H1 (cell line): Measurements from ENCODE around the gene TIGIT. TPM values are rescaled to one million over a fixed set of nuclear protein-coding genes. Genes with fewer than 3 reads are reported as not detected.

Experiments used
- CTCF ChIA-PET: fragments of 300-600 bp; sonication (Branson Sonifier 250); formaldehyde crosslinking; loops from one replicate; lab custom pipeline; 2021; ENCODE audit not compliant: partially characterized antibody; lab: Charles Lee
- POLR2A ChIA-PET: fragments of 300-600 bp; sonication (Branson Sonifier 250); formaldehyde crosslinking; loops from one replicate; lab custom pipeline; 2021; ENCODE audit warnings: inconsistent platforms; ENCODE audit not compliant: partially characterized antibody; lab: Charles Lee
- DNase-seq, 2 experiments: peaks; one replicate each; pipeline versions ENCODE4 v3.0.0 to v3.0.0-alpha.2; 2010 to 2022; ENCODE audit warnings: low spot score in 2 of 2, low read depth in 1 of 2, mixed read lengths in 1 of 2
- FAIRE-seq: peaks from 2 replicates; lab custom pipeline; 2011; peaks lifted over from hg19 to GRCh38; lab: Jason Lieb, UNC
- H2AFZ ChIP-seq: 2 replicates; pipeline ENCODE4 v1.8.1; 2012; ENCODE audit warnings: low read length, inconsistent platforms
- H2AK5ac ChIP-seq: 2 replicates; pipeline ENCODE4 v1.6.1; 2013; ENCODE audit warnings: low read depth, low read length
- H2BK120ac ChIP-seq: replicated peaks from 2 replicates; pipeline ENCODE3; 2013; ENCODE audit warnings: low read depth, low read length, inconsistent platforms
- H2BK12ac ChIP-seq: 2 replicates; pipeline ENCODE4 v1.6.1; 2013; ENCODE audit warnings: low read depth, low read length
- H2BK15ac ChIP-seq: 2 replicates; pipeline ENCODE4 v1.6.1; 2013; ENCODE audit warnings: low read length
- H2BK20ac ChIP-seq: 2 replicates; pipeline ENCODE4 v1.6.1; 2013; ENCODE audit warnings: low read length
- H2BK5ac ChIP-seq: 2 replicates; pipeline ENCODE4 v1.6.1; 2013; ENCODE audit warnings: low read depth, low read length
- H3K14ac ChIP-seq: 2 replicates; pipeline ENCODE4 v1.6.1; 2013; ENCODE audit warnings: inconsistent platforms; ENCODE audit not compliant: insufficient read length
- H3K18ac ChIP-seq: 2 replicates; pipeline ENCODE4 v1.6.1; 2013; ENCODE audit warnings: low read length; ENCODE audit errors: extremely low read depth
- H3K23ac ChIP-seq: 2 replicates; pipeline ENCODE4 v1.6.1; 2013; ENCODE audit warnings: inconsistent platforms; ENCODE audit not compliant: insufficient read length
- H3K23me2 ChIP-seq: 2 replicates; pipeline ENCODE4 v1.6.1; 2013; ENCODE audit warnings: low read depth, low read length
- H3K27ac ChIP-seq: 2 replicates; pipeline ENCODE4 v1.6.1; 2011; ENCODE audit warnings: low read depth, low read length, inconsistent platforms
- H3K27me3 ChIP-seq, 4 experiments: replicated peaks in 1 of 4; 1 replicate in 1 of 4; 2 replicates in 3 of 4; pipeline versions ENCODE4 v1.6.1 to v1.8.1; 2011 to 2013; ENCODE audit warnings: low read length in 3 of 4, mild to moderate bottlenecking in 3 of 4, inconsistent platforms in 2 of 4, mixed read lengths in 2 of 4, moderate library complexity in 1 of 4; ENCODE audit not compliant: control insufficient read depth in 3 of 4, insufficient read depth in 3 of 4; ENCODE audit errors: extremely low read depth in 1 of 4
- H3K36me3 ChIP-seq, 4 experiments: 2 replicates each; pipeline versions ENCODE4 v1.6.1 to v1.8.1; 2011 to 2013; ENCODE audit warnings: mild to moderate bottlenecking in 4 of 4, low read length in 3 of 4, moderate library complexity in 2 of 4, control low read depth in 1 of 4, inconsistent platforms in 1 of 4; ENCODE audit not compliant: insufficient read depth in 4 of 4, control insufficient read depth in 2 of 4
- H3K4ac ChIP-seq: replicated peaks from 2 replicates; pipeline ENCODE3; 2013; ENCODE audit warnings: low read length, low read depth, mixed read lengths, inconsistent platforms; ENCODE audit not compliant: insufficient read length
- H3K4me1 ChIP-seq, 4 experiments: replicated peaks in 1 of 4; 1 replicate in 1 of 4; 2 replicates in 3 of 4; pipeline versions ENCODE4 v1.6.1 to v1.8.1; 2011 to 2013; ENCODE audit warnings: low read length in 3 of 4, inconsistent platforms in 2 of 4, mixed read lengths in 1 of 4; ENCODE audit not compliant: insufficient read depth in 4 of 4, control insufficient read depth in 3 of 4
- H3K4me2 ChIP-seq, 2 experiments: 2 replicates each; pipeline versions ENCODE4 v1.6.1 to v1.8.1; 2011 to 2013; ENCODE audit warnings: low read depth in 2 of 2, low read length in 2 of 2, control low read depth in 1 of 2, inconsistent platforms in 1 of 2, mild to moderate bottlenecking in 1 of 2; ENCODE audit not compliant: insufficient read depth in 1 of 2
- H3K4me3 ChIP-seq, 4 experiments: fragments of 200-600, 300-600 bp in 1 of 4; sonication (generic), shearing (Covaris generic), sonication (Bioruptor Twin) in 1 of 4; 2 replicates each; pipeline versions ENCODE4 v1.5.1 to v1.8.1; 2011 to 2016; ENCODE audit warnings: low read length in 4 of 4, low read depth in 3 of 4, control low read depth in 2 of 4, inconsistent platforms in 2 of 4, mild to moderate bottlenecking in 2 of 4, mixed read lengths in 1 of 4, moderate library complexity in 1 of 4; ENCODE audit not compliant: insufficient read depth in 2 of 4; ENCODE audit errors: extremely low read depth in 1 of 4
- H3K56ac ChIP-seq: replicated peaks from 2 replicates; pipeline ENCODE3; 2013; ENCODE audit warnings: low read depth, mild to moderate bottlenecking, mixed read lengths, low read length, inconsistent platforms; ENCODE audit not compliant: insufficient read length
- H3K79me1 ChIP-seq: 2 replicates; pipeline ENCODE4 v1.6.1; 2013; ENCODE audit warnings: low read depth, low read length, control low read depth
- H3K79me2 ChIP-seq, 2 experiments: 2 replicates each; pipeline versions ENCODE4 v1.6.1 to v1.8.1; 2012 to 2013; ENCODE audit warnings: low read length in 2 of 2, mild to moderate bottlenecking in 2 of 2, inconsistent platforms in 1 of 2; ENCODE audit not compliant: insufficient read depth in 2 of 2, control insufficient read depth in 1 of 2
- H3K9ac ChIP-seq, 4 experiments: replicated peaks in 1 of 4; 1 replicate in 1 of 4; 2 replicates in 3 of 4; pipeline versions ENCODE4 v1.6.1 to v1.8.1; 2011 to 2013; ENCODE audit warnings: low read depth in 3 of 4, low read length in 3 of 4, control low read depth in 2 of 4, mild to moderate bottlenecking in 2 of 4, moderate library complexity in 2 of 4, inconsistent platforms in 1 of 4; ENCODE audit errors: extremely low read depth in 1 of 4
- H3K9me3 ChIP-seq, 2 experiments: 2 replicates each; pipeline versions ENCODE4 v1.6.1 to v1.8.1; 2012 to 2013; ENCODE audit warnings: mild to moderate bottlenecking in 2 of 2, moderate library complexity in 2 of 2, control low read depth in 1 of 2, inconsistent platforms in 1 of 2, low read depth in 1 of 2, low read length in 1 of 2, mixed read lengths in 1 of 2; ENCODE audit not compliant: insufficient read depth in 2 of 2
- H4K20me1 ChIP-seq, 2 experiments: replicated peaks in 1 of 2; 2 replicates each; pipeline versions ENCODE3 to v1.8.1; 2011 to 2013; ENCODE audit warnings: inconsistent platforms in 2 of 2, low read length in 2 of 2, mild to moderate bottlenecking in 1 of 2; ENCODE audit not compliant: insufficient read depth in 2 of 2, control insufficient read depth in 1 of 2
- H4K5ac ChIP-seq: 2 replicates; pipeline ENCODE4 v1.6.1; 2013; ENCODE audit warnings: low read length, low read depth, mixed read lengths, inconsistent platforms; ENCODE audit not compliant: insufficient read length
- H4K8ac ChIP-seq: 2 replicates; pipeline ENCODE4 v1.8.0; 2013; ENCODE audit warnings: mild to moderate bottlenecking, moderate library complexity, low read length, inconsistent platforms; ENCODE audit not compliant: insufficient read depth; ENCODE audit errors: extremely low read depth
- H4K91ac ChIP-seq: replicated peaks from 2 replicates; pipeline ENCODE3; 2013; ENCODE audit warnings: low read length, mixed read lengths, inconsistent platforms; ENCODE audit not compliant: insufficient read length
- BRCA1 ChIP-seq: IDR thresholded peaks from 2 replicates; pipeline ENCODE4 v1.6.1; 2012; ENCODE audit warnings: low read depth, low read length, improper control_type of control experiment
- CBX5 ChIP-seq: fragments of 300-800, 300-1000 bp; sonication (generic); IDR thresholded peaks from 2 replicates; pipeline ENCODE4 v1.7.1; 2016; ENCODE audit warnings: antibody characterized with exemption, low read length, low read depth
- CEBPB ChIP-seq: IDR thresholded peaks from 2 replicates; pipeline ENCODE4 v1.6.1; 2012; ENCODE audit warnings: low read depth, low read length
- CREB1 ChIP-seq: IDR thresholded peaks from 2 replicates; pipeline ENCODE4 v1.6.1; 2012; ENCODE audit warnings: inconsistent platforms
- GABPA ChIP-seq: IDR thresholded peaks from 2 replicates; pipeline ENCODE4 v1.6.1; 2011; ENCODE audit warnings: mild to moderate bottlenecking, low read length, moderate library complexity, borderline replicate concordance; ENCODE audit not compliant: insufficient read depth
- JUN ChIP-seq: IDR thresholded peaks from 2 replicates; pipeline ENCODE4 v1.6.1; 2011; ENCODE audit warnings: low read depth, mild to moderate bottlenecking, improper control_type of control experiment, low read length
- POLR2A ChIP-seq, 2 experiments: IDR thresholded peaks; 1 replicate in 1 of 2; 2 replicates in 1 of 2; pipeline ENCODE4 v1.6.1; 2011; ENCODE audit warnings: low read depth in 2 of 2, low read length in 2 of 2, mild to moderate bottlenecking in 2 of 2; ENCODE audit errors: control extremely low read depth in 1 of 2
- POLR2AphosphoS5 ChIP-seq: IDR thresholded peaks from 2 replicates; pipeline ENCODE4 v1.6.1; 2011; ENCODE audit warnings: low read depth, low read length
- SIRT6 ChIP-seq: IDR thresholded peaks from one replicate; pipeline ENCODE4 v1.7.1; 2012; ENCODE audit warnings: low read length, inconsistent platforms
- SIX5 ChIP-seq: IDR thresholded peaks from 2 replicates; pipeline ENCODE4 v1.6.1; 2011; ENCODE audit warnings: mild to moderate bottlenecking, low read depth, low read length
- SP1 ChIP-seq: IDR thresholded peaks from 2 replicates; pipeline ENCODE4 v1.6.1; 2011; ENCODE audit warnings: low read depth, low read length
- SP2 ChIP-seq: IDR thresholded peaks from 2 replicates; pipeline ENCODE4 v1.6.1; 2012; ENCODE audit warnings: mild to moderate bottlenecking, low read length, inconsistent platforms
- WGBS, 2 experiments: shearing (Covaris generic) in 1 of 2; methylation state at CpG; one replicate each; pipeline versions ENCODE4 v1.1.6 to v1.1.7; 2013 to 2015; ENCODE audit warnings: low lambda C conversion rate in 2 of 2, mixed read lengths in 2 of 2, inconsistent platforms in 1 of 2, low coverage in 1 of 2, missing lambda C conversion rate in 1 of 2; ENCODE audit not compliant: insufficient replicate concordance in 2 of 2, insufficient coverage in 1 of 2, insufficient read length in 1 of 2; ENCODE audit errors: extremely low coverage in 1 of 2, missing lambda C conversion rate in 1 of 2; 5-methylcytosine and 5-hydroxymethylcytosine counted together
- polyA plus RNA-seq, 7 experiments: library from polyadenylated mRNA; depleted of rRNA in 3 of 7; stranded (reverse) in 5 of 7; unstranded in 2 of 7; fragments of >200 nt in 5 of 7; fragments of 200-250 nt in 2 of 7; gene quantifications; 1 replicate in 5 of 7; 2 replicates in 1 of 7; 4 replicates in 1 of 7; pipeline versions ENCODE4 v1.2.1 to v1.2.3, GENCODE V29; 2011 to 2013; ENCODE audit warnings: missing spikeins in 2 of 7, mixed read lengths in 2 of 7
- total RNA-seq: library from RNA; stranded (reverse); fragmentation: NEBNext Ultra II Directional; extraction: Animal tissue kit (Norgen Biotek cat#: 25700); gene quantifications from 2 replicates; pipeline ENCODE4 v1.2.1, GENCODE V29; 2021

TIGIT gene
- total and polyA plus RNA-seq, 2 of the 8 experiments (the other 6 are each of a cell fraction or from before 2014, with no cell fraction given) = 0.02 TPM; not detected in 1

GRCh38 chr3:114272271-114272670 lies 21.6 kb upstream of the TIGIT start:
- H3K79me2 ChIP-seq = no peaks in the 10 kb centered on the region
- ChIA-PET POLR2A (no interaction called here), CTCF (interaction anchor here (0.6 to 2.2 kb wide), 3 partner anchors 15 to 18 kb away, joined by 3 to 8 read pairs (median 4); no protein-coding TSS in a partner anchor)
- no peak overlapping the region for H3K4ac ChIP-seq
- no peaks in the 10 kb centered on the region for H4K20me1 ChIP-seq
- no peak overlapping the region for H2AK5ac ChIP-seq
- H3K4me3 ChIP-seq = no peak overlapping the region
- WGBS, 2 experiments = 100% methylated on average over 1 of the region's 1 CpG; no CpG with 5 or more reads in 1 of the 2 experiments
- no peak for TF ChIP-seq CEBPB
- no peak for TF ChIP-seq SP1
- no peak for TF ChIP-seq POLR2AphosphoS5
- TF ChIP-seq CBX5 = no peak
- no peak for TF ChIP-seq BRCA1
- TF ChIP-seq GABPA = no peak
- no peak for TF ChIP-seq POLR2A (IDR thresholded peaks at IDR 0.05; ENCODE audit: control extremely low read depth in 1 of 2, low read depth in 2 of 2, low read length in 2 of 2)
- TF ChIP-seq SP2 = no peak
- no peak for TF ChIP-seq CREB1
- no peak for TF ChIP-seq JUN
- no peak for TF ChIP-seq SIRT6
- TF ChIP-seq SIX5 = no peak
- TF ChIP-seq, all 59 proteins: peak for 0
- Histone ChIP-seq H3K14ac (no peak overlapping the region), H3K27me3 (no peaks in the 10 kb centered on the region), H4K8ac (no peak overlapping the region), H3K79me1 (no peaks in the 10 kb centered on the region), H3K9ac (no peak overlapping the region), H3K9me3 (peaks cover 6 to 12% of the 10 kb centered on the region in 2 experiments; a peak in 3 of 4 replicates), H3K23ac (no peak overlapping the region), H2BK5ac (no peak overlapping the region), H4K91ac (no peak overlapping the region), H3K36me3 (no peaks in the 10 kb centered on the region), H2BK120ac (no peak overlapping the region), H2BK15ac (no peak overlapping the region), H2BK20ac (no peak overlapping the region), H2AFZ (no peak overlapping the region), H4K5ac (no peak overlapping the region), H3K27ac (no peak overlapping the region), H3K23me2 (0 out of 2 replicates have a peak, but pooled peaks cover 2% of the 10 kb centered on the region), H3K56ac (no peak overlapping the region), H3K18ac (no peak overlapping the region), H3K4me2 (no peak overlapping the region), H2BK12ac (no peak overlapping the region), H3K4me1 (no peaks in the 10 kb centered on the region)
- FAIRE-seq (no peak), DNase-seq (no peak)
